Fibroblast of skin of scalp (primary cell): Measurements from ENCODE around the gene AACS. TPM values are rescaled to one million over a fixed set of nuclear protein-coding genes. Genes with fewer than 3 reads are reported as not detected.
"Not testable (repeated sequence)": the region's sequence is repeated elsewhere in the genome, so short reads cannot be mapped to it uniquely, and the experiment has no call there.

Experiments
- DNase-seq: peaks from one replicate; pipeline ENCODE4 v3.0.0-alpha.2; 2013
- polyA plus RNA-seq, 2 experiments: library from polyadenylated mRNA; unstranded; fragments of 120-200 nt; gene quantifications; one replicate each; pipeline ENCODE4 v1.2.1, GENCODE V29; 2013; ENCODE audit not compliant: insufficient read length in 2 of 2

AACS gene, protein sequence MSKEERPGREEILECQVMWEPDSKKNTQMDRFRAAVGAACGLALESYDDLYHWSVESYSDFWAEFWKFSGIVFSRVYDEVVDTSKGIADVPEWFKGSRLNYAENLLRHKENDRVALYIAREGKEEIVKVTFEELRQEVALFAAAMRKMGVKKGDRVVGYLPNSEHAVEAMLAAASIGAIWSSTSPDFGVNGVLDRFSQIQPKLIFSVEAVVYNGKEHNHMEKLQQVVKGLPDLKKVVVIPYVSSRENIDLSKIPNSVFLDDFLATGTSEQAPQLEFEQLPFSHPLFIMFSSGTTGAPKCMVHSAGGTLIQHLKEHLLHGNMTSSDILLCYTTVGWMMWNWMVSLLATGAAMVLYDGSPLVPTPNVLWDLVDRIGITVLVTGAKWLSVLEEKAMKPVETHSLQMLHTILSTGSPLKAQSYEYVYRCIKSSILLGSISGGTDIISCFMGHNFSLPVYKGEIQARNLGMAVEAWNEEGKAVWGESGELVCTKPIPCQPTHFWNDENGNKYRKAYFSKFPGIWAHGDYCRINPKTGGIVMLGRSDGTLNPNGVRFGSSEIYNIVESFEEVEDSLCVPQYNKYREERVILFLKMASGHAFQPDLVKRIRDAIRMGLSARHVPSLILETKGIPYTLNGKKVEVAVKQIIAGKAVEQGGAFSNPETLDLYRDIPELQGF
- 17.7 TPM for polyA plus RNA-seq (2013, experiment 1 of 2; ENCODE audit: insufficient read length)
- polyA plus RNA-seq (2013, experiment 2 of 2; ENCODE audit: insufficient read length), result 17.2 TPM

DNA sequence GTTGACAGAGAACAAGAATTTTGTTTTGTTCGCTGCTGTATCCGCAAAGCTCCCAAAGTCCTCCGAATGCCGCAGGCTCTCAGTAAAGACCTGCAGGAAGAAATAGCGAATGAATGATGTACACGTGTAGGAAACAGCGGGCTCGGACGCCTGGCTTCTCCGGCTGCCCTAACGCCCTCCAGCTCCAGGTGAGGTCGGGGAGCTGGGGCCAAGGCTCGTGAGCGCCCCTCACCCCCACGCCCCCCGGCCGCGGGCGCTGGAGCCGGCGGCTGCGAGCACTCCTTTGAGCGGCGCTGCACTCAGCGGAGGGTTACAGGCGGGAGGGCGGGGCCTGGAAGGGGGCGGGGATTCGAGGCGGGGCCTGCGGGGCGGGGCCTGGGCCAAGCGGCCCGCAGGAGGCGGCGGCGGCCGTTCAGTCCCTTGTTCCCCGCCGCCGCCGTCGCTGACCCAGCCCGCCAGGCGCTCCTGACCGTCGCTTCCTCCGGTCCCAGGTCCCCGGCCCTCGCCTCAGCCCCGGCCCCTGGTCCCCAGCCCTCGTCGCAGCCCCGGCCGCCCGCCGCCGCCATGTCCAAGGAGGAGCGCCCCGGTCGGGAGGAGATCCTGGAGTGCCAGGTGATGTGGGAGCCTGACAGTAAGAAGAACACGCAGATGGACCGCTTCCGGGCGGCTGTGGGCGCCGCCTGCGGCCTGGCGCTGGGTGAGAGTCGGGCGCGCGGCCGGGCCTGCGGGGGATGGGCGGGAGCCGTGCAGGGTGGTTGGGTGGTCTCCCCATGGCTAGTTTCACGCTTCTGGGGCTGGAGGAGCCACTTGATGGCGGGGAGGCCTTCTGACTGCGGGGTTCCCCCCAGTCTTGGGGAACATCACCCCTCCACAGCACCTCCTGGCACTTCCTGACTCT is at the start of gene AACS:
Gene AACS (plus strand): TSS at position 415 of the 898 bp plus-strand sequence. CDS start 150 bp downstream, at position 565.
- peak; percentile 77 for DNase-seq

DNA sequence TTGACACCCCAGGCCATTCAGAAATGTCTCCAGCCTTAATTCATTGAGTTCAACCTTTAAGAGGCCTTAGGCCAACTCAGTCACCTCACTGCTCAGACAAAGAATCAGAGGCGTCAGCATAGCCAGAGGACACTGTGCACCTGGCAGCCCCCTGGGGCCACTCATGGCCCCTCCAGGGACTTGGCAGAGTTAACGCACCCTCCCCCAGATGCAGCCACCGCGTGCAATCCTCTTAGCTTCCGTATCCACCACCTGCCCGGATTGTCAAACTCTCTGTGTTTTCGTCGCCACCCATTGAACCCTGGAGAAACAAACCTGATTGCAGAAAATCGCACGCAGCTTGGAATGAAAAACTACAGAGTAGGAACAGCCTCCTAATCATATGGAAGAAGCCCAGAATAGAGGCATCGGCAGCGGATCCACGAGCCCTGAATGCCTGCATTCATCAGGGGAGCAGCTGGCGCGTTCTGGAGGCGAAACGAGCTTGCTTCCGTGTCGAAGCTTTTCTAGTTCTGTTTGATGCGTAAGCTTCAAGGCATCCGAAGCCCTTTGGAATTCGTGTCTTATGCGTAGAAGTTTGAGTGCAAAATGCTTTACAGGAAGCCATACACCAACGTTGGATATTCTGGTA is 49.4 kb upstream of the AACS start:
- no peak for DNase-seq

DNA sequence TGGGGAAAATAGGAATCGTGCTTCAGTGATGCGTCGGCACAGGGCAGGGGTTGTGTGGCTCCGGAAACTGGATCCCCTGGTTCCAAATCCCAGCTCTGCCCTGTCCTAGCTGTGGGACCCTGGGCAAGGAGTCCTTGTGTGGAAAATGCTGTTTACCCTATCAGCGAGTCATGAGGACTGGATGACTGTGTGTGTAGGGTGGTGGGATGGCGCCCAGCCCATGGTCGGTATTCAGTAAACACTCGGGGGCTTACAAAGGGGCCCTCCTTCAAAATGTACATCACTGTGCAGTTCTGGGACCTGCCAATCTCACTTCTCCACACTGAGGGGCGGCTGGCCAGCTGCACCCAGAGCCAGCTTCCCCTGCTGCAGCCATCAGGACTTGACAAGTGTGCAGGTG is 47.4 kb upstream of the AACS start:
- DNase-seq, result no peak

DNA sequence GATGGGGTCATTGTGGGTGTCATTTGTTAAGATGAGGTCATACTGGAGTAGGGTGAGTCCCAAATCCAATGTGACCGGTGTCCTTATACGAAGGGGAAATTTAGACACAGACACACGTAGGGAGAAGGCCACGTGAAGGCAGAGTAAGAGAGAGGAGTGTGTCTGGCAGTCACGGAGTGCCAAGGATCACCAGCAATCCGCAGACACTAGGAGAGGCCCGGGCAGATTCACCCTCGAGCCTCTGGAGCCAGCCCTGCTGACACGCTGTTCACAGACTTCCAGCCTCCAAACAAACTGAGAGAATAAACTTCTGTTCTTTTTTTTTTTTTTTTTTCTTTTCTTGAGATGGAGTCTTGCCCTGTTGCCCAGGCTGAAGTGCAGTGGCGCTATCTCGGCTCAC is 46.9 kb upstream of the AACS start:
- no peak for DNase-seq

DNA sequence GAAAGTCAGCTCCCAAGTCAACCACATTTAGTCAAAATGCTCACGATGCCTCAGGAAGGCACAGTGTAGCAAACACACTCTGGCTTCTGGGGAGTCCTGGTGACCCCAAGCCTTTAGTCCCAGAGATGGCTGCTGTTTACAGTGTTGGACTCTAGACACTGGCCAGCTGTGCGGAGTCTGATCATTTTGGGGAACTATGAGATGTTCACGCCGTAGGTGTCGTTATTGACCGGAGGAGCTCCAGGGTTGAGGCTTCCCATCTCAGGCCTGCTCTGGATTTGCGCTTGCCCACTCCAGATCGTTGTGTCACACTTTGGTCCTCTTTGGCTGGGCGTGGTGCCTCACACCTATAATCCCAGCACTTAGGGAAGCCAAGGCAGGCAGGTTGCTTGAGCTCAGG is 44.1 kb upstream of the AACS start:
- DNase-seq, result no peak

DNA sequence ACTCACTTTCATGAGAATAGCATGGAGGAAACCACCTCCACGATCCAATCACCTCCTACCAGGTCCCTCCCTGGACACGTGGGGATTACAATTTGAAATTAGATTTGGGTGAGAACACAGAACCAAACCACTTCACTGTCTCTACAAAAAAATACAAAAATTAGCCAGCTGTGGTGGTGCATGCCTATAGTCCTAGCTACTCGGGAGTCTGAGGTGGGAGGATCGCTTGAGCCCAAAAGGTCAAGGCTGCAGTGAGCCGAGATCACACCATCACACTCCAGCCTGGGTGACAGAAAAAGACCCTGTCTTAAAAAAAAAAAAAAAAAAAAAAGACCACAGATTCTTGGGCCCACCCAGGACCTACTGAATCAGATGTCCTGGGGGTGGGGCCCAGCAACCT is 43.5 kb upstream of the AACS start:
- DNase-seq, result no peak

DNA sequence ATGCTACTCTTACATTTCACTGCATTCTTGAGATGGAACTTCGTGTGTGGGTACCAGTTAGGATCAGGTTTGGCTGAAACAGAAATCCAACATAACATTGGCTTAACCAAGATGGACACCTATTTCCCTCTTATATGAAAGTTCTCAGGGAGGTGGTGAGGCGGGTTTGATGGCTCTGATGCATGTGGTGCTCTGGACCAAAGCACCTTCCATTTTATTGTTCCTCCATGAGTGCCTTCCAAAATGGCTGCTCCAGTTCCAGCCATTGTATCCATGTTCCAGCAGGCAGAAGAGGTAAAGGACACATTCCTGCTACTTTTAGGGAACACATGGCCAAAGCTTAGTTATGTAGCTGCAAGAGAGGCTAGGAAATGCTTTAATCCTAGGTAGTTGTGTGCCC is 42.2 kb upstream of the AACS start:
- DNase-seq, result no peak

DNA sequence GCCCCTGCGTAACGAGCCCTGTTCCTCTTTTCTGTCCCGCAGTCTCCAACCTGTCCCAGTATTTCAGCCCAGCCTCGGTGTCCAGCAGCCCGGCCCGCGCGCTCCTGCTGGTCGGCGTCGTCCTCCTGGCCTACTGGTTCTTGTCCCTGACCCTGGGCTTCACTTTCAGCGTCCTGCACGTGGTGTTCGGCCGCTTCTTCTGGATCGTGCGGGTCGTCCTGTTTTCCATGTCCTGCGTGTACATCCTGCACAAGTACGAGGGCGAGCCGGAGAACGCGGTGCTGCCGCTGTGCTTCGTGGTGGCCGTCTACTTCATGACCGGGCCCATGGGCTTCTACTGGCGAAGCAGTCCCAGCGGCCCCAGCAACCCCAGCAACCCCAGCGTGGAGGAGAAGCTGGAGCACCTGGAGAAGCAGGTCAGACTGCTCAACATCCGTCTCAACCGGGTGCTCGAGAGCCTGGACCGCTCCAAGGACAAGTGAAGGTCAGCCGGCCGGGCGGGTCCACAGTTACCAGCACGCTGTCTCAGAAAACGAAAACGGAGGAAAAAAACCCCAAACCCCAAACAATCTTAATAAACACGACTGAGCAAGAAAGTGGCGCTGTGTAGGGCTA is 40.2 kb upstream of the AACS start:
- no peak for DNase-seq

DNA sequence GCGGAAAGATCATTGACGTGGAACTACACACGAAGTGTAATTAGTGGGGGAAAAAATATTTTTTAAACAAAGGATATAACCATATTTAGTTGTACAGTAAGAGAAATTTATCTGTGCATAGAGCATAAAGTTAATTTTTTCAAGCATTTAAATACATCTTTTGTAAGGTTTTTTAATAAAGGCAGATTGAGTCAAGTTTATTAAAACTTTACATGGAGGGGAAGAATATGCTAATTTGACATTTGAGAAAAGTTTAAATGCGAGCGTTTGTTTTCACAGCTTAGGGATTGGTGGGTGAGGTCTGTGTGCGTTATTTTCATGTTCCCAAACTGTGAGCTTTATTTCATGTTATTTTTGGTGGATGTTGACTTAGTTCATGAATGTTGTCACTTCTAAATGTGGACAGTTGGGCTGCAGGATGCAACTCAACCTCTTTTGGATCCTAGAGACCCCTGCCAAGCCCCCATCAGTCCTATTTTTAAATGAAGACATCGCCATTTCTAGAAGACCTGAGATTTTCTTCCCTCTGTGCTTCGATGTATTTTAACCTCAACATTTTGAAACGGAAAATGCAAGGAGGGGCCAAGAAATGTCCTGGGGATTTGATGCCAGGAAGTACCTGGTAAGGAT is 39.5 kb upstream of the AACS start:
- DNase-seq, result no peak

DNA sequence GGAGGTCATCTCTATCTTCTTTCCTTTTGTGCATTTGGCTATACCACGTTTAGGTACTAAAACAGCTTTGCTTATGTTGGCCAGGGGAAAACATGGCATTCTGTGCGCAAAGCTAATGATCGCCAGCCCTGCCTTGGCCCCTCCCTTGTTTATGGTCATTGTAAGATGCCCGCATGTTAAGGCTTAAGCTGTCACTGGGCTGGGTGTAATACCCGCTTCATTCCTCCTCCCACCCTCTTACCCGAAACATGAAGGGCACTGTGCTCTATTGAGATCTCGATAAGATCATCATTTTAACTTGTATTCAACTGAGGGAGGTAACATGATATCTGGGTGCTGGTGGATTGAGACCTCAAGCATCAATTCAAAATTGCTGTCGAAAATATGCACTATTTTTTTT is 37.1 kb upstream of the AACS start:
- DNase-seq, result no peak

DNA sequence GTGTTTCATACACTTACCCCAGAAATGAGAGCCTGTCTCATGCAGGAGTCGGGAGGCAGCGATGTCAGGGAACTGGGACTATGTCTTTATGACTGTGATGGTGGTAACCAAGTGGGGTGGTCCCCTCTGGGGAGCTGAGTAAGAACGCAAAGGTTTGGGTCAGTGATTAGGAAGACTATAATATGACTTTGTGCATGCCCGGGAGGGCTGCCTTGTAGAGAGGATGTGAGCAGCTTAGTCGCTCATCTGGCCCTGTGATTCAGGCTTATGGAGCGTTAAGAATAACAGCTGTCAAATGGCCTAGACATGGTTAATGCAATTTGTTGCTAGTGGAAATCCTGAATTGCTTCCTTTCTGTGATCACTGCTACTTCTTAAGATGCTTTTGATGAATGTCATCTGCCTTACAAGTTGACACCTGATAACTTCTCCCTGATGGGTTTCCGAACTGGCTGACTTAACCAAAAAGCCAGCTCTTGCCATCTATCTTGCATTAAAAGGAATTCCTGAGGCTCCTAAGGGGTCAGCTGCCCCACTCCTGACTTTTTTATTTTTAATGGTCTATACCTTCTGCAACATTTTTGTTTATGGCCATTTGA is 35.4 kb upstream of the AACS start:
- peak; percentile 22 for DNase-seq

DNA sequence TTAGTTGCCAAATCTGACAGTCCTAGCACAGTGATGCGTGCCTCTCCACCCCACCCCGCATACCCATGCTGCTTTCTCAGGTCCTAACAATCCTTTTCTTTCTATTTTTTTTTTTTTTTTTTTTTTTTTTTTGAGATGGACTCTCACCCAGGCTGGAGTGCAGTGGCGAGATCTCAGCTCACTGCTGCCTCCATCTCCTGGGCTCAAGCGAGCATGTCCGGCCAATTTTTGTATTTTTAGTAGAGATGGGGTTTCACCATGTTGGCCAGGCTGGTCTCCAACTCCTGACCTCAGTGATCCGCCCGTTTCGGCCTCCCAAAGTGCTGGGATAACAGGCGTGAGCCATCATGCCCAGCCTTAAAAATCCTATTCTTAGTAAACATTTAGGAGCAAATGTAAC is 33.8 kb upstream of the AACS start:
- not testable (repeated sequence) for DNase-seq

DNA sequence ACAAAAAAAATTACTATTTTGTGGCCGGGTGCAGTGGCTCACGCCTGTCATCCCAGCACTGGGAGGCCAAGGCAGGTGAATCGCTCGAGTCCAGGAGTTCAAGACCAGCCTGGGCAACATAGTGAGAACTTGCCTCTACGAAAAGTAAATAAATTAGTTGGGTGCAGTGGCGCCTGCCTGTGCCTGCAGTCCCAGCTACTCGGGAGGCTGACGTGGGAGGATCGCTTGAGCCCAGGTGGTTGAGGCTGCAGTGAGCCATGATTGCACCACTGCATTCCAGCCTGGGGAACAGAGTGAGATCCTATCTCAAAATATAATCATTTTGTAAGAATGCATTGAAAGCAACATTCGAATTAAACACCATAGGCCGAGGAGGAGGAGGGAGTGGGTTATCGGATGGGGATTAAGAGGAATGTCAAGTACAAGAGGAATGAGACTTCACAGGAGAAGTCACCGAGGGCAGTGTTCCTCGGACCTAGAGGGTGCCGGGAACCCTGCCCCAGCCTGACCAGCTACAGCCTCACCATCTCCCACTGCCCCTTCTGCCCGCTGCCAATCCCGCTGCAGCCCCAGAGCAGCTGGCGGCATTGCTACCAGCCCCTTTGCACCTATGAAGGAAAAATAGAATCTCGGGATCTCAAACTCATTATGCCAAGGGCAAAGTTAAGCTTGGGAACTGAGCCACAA is 32.6 kb upstream of the AACS start:
- DNase-seq, result no peak

DNA sequence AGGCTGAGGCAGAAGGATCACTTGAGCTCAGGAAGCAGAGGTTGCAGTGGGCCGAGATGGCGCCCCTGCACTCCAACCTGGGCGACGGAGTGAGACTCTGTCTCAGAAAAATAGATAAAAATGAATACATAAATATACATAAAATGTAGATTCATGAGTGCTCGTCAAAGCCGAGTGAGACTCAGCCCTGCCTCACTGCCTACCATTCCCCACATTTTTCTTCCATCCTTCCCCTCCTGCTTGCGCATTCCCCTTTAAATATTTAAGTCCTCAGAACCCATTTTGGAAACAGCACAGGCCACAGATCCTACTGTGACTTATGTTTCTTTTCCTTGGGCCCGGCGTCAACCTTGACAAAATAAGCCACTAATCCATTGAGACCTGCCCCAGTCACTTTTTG is 31.9 kb upstream of the AACS start:
- no peak for DNase-seq

DNA sequence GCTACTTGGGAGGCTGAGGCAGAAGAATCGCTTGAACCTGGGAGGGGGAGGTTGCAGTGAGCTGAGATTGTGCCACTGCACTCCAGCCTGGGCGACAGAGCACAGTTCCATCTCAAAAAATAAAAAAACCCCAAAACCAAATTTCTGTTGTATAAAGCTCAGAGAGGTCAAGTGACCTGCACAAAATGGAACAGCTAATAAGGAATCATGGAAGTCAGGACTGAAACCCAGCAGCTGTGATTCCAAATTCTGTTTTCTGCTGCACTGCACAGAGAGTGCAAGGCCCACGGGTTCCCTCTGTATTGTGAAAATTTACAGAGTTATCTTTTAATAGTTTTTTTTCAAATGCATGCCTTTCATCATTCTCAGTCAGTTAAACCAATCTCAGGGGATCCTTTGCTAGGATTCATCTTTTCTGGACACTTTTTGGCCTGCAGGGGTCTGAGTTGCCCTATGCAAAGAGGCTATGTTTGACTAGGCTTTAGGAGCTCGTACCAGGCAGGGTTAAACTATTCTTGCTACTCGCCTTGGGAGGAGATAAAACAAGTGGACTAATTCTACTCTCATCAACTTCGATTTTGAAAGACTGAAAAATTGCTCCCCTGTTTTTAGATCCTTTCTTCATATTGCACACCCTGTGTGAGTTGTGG is 26.1 kb upstream of the AACS start:
- no peak for DNase-seq

DNA sequence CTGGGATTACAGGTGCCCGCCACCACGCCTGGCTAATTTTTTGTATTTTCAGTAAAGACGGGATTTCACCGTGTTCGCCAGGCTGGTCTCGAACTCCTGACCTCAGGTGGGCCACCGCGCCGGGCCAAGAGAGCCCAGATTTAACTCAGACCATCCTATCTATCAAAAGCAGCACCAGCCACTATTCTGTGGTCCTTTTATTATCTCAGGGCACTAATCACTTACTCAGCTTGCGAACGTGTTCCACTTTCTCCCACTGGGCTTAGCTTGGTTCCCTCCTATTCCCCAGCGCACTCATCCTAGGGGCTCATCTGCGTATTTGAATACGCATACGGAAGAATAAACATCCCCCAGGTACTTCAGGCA is 16.2 kb upstream of the AACS start:
- no peak for DNase-seq

DNA sequence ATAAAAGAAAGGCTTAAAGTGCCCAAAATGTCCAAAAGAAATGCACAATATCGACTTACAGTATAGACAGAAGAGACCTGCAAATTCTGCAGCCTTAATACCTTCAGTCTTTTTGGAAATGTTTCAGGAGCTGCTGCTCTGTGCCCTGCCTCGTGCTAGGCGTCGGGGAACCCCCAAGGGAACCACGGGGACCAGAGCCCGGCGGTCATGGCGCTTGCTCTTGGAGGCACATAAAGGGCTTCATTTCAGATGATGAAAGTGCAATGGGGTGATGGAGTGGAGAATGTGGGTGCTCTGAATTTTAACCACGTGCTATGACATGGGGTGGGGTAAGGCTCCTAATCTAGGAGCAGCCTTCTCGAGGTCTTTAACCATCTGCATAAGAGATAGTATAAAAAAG is 14.8 kb upstream of the AACS start:
- DNase-seq, result no peak

DNA sequence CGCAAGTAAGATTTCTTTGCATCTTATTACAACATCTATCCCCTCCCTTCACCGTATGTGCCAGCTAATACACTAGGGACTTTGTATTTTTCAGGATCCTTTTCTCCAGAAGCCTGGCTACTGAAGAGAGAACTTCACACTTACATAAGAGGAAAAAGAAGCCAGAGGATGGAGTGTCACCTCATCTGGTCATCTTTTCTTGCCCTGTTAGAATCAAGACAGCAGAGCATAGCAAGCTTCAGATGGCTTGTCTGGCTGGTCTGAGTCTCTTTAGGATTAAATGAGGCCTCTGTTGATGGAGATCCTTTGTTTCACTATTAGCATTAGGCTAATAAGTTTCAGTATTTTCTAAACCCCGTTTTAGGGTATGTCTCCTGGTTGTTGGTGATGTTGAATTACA is 14.4 kb upstream of the AACS start:
- DNase-seq, result no peak

DNA sequence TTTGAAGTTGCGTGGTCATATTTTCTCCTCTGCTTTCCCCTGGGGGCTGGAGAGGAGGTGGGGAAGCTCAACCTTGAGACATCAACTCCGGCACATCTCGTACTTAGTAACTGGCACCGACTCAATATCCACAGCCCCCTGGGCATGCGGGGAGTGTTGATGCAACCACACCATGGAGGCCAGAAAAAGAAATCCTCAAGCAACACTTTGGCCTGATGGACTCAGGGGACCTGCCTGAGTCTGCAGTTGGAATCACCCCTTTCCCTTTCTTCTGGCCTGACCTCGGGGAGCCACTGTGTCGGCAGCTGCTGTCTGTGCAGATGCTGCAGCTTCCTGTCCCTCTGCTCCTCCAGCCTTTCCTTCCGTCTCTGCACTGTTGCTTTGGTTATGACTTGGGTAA is 11.4 kb upstream of the AACS start:
- no peak for DNase-seq

DNA sequence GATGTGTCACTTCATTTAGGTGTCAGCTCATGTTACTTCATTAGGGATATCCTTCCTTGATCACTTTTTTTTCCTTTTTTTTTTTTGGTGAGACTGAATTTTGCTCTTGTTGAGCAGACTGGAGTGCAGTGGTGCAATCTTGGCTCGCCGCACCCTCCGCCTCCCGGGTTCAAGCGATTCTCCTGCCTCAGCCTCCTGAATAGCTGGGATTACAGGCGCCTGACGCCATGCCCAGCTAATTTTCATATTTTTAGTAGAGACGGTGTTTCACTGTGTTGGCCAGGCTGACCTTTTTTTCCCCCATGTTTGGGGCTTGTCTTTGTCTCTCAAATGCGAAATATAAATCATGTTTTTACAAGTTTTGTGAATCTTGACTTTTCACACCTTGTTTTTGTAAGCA is 9.6 kb upstream of the AACS start:
- no peak for DNase-seq
